Activated CD8-positive, alpha-beta memory T cell treated with anti-CD3 and anti-CD28 coated beads, Interleukin-2, amount 50 U/mL, for 24 hours (primary cell): ENCODE results near the gene SLC25A21.
"Not testable (repeated sequence)": the region's sequence is repeated elsewhere in the genome, so short reads cannot be mapped to it uniquely, and the experiment has no call there.

Source experiments
- DNase-seq: peaks from one replicate; pipeline ENCODE4 v3.0.0-alpha.2; 2020; ENCODE audit errors: extremely low read depth

Gene SLC25A21

GRCh38 chr14:36869125-36869524 lies 303.3 kb downstream of the SLC25A21 start:
- no peak for DNase-seq

- DNase-seq, result no peak
These were observed 305.5 kb downstream of the SLC25A21 start for GRCh38 chr14:36866867-36867266.

DNA sequence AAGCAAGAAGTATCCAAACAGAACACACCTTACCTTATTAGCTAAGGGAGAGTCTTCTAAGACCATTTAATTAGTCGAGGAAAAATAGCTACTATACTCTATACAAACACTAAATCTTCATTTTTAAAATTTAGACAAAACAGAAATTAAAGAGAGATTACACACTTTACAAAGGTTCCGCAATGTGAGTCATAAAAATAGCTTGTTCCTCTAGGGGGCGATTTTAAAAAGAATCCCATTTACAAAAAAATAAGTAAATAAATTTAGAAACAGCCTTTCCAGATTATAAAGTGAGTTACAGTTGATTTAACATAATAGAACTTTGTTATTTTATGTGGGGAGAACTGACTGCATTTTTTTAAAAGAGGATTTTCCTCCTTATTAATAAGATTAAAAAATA lies 309.1 kb downstream of the SLC25A21 start:
- no peak for DNase-seq

- DNase-seq, result not testable (repeated sequence)
These were observed 310.2 kb downstream of the SLC25A21 start for GRCh38 chr14:36862237-36862636.

DNA sequence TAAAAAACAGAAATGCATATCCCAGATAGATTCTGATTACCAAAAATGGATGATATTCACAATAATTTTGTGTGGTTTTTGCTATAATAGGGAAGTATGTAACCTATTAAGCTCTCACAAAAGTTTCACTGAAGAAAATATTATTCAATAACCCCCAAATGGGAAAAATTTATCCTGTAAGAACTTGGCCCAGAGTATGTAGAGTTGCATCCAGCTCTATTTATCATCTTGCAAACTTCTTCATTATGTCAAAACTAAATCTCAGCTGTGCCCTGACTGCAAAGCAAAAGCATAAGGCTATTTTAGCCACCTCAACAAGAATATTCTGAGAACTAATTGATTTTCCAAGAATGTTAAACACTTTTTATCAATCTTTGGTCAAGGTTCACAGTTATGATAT lies 311.6 kb downstream of the SLC25A21 start:
- no peak for DNase-seq

DNA sequence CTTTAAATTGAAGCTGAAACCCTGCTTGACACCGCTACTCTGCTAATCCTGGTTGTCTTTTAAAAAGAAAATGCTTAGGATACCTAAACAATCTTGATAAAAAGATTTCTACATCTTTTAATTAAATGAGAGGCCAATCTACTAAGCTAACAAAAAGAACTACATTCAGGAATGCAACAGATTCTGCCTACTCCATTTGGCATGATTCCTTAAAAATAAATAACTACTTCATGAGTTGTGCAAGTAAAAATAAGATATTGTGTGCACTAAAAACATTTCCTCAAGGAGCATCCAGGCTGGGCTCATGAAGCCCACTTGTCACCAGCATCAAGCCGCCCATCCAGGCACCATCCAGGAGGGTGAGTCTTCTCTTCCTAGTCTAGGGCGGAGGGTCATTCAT lies 313.3 kb downstream of the SLC25A21 start:
- no peak for DNase-seq

DNA sequence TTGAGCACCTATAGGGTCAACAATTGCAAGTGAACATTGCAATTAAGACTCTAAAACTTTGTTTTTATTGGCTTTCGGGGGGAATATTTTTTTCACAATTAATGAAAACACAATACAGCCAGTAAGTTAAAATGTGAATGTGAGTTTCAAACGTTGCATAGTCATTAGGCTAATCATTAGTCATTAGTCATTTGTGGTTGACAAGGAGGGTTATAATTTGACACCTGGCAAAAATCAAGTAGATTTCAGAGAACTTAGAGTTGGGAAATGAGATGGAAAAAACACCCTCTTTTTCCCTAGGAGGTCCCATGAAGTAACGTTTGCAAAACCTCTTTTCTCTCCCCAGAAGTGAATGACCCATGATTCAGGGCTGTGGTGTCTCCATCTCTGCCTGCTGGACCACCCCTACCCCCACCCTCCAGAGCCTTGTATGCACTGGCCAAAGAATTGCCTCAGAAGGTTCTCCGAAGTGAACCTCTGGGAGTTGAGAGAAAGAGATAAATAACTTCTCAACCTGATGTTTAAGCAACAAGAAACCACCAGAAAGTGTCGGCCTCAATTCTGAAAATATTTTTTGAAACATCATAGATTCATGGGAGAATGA lies 314.5 kb downstream of the SLC25A21 start:
- no peak for DNase-seq

DNA sequence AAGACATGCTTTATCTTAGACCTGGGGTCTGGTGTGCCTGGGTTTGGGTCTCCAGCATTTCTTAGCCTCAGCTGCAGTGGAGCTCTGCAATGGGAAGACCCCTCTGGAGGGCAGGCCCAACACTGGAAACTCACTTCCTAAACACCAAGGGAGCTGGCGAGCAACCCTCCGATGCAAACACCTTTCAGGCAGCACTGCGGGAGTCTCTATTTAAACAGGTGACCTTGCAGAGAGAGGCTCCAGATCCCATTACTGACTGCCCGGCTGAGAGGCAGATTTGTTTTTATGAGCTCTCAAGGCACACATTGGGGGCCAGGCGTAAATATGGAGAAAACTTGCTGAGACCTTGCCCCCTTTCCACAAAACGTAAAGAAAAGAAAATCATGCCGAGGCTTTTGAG lies 315.3 kb downstream of the SLC25A21 start:
- DNase-seq, result no peak

GRCh38 chr14:36856095-36856878 lies 316.1 kb downstream of the SLC25A21 start:
- no peak for DNase-seq

- no peak for DNase-seq
These were observed 317.0 kb downstream of the SLC25A21 start for GRCh38 chr14:36855396-36855795.

DNA sequence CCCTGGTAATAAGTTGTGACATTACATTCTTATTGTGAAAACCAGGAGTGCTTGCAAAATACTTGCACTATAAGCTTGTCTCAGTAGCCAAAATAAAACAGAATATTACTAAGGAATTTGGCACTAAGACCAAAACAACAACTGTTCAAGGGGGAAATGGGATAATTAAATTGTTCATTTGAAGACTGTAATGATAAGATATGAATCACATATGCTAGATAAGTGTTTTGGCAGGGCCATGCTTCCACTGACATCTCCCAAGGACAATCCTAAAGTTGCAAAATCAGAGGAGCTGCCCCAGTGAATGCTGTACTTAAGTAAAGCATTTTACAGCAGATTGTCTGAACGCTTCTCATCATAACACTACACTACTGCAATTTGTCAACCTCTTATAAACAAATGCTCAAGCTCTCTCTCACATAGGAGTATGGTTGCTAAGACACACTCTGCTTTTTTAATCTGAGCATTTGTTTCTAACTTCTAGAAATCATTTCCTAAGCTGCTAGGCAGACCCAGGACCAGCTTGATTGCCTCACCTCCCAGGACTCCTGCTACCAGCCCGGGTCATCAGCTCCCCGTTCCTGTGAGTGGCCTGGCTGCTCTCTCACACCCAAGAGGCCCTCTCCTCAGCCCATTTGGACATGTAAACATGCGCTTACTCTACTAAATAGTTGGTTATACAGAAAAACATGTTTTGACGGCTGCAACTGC lies 319.3 kb downstream of the SLC25A21 start:
- DNase-seq, result no peak

- DNase-seq, result no peak
These were observed 324.2 kb downstream of the SLC25A21 start for GRCh38 chr14:36848213-36848612.

- no peak for DNase-seq
These were observed 325.0 kb downstream of the SLC25A21 start for GRCh38 chr14:36847366-36847765.

DNA sequence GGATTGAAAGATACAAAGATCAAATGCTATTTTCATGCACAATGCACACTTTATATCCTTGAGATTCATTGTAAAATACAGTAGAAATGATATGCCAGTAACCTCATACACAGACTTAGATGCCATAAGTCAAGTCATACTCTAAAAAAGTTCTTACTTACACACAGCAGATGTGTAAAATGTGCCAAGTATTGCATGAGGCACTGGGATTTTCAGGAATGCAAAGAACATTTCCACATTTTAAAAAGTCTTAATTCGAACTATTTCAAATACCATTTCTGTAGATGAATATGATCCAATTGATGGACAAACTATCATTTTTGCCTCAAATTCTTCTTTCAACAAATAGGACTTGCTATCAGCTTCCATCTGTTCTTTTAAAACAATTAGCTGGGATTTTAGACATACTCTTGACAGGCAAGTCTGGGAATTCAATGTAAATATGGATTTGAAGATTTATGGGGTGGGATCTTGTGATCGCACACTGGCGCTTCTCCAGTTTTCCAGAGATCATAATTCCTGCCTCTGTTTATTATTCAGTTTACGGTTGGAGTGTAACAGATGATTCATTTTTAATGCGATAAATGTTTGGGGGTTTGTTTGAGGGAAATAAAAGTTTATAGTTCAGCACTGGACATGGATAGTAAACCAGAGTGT lies 326.9 kb downstream of the SLC25A21 start:
- DNase-seq, result no peak

DNA sequence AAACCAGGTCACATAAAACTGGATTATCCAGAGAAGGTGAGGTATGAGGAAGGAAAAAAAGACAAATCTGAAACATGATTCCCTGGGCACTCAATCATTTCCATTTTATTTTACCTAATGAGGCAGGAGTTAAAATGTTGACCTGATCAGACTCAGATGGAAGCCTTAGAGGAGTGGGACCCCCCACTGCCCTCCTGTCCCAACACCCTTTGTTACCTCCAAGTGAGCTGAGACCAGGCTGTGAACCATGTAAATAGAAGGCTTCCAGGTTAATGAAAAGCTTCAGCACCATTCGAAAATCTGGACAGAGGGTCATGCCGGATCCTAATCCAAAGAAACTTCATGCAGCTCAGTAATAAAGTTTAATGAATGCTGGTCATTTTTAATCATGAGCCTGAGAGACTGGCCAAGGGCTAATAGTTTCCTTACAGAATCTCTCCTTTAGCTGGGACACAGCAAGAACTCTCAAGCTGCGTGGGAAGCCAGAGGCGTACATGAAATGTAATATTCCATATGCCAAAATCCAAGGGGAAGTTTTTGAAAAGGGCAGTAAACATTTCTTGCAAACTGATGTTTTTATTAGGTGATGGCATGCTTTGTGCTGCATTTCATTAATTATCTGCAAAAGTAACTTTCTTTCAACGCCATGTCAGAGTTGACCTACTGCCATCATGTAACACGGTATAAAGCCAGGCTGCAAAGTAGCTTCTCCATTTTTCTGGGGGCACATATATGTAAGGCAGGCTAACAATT lies 327.8 kb downstream of the SLC25A21 start:
- no peak for DNase-seq

DNA sequence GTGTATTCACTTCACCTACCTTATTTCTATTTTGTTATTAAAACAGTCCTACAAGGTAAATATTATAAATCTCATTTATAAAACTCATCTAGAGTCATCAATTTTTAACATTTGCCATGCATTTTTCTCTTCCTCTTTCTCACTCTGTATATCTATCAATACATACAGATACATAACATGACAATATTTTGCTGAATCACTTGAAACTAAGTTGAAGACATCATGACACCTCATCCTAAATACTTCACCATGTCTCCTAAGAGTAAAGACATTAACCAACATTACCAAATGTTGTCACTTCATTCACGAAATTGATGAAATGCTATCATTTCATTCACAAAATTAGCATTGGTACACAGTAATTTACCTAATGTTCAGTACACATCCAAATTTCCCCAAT lies 329.0 kb downstream of the SLC25A21 start:
- no peak for DNase-seq

DNA sequence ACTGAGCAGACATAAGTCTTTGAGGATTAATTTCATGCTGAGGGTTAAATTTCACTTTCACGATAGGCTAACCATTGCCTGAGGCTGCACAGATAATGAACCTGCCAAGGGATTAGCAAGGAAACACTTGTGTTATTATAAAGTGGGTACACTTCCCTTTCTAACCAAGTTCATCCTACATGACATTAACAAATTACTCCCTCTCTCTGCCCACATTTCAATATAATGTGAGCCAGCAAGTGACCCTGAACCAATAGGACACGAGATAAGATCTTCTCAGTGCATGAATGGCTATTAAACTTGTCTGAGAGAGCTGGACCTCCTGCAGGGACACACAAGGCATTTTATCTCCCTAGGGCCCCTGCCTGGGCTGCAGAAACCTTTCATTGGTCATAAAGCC lies 337.3 kb downstream of the SLC25A21 start:
- DNase-seq, result no peak

DNA sequence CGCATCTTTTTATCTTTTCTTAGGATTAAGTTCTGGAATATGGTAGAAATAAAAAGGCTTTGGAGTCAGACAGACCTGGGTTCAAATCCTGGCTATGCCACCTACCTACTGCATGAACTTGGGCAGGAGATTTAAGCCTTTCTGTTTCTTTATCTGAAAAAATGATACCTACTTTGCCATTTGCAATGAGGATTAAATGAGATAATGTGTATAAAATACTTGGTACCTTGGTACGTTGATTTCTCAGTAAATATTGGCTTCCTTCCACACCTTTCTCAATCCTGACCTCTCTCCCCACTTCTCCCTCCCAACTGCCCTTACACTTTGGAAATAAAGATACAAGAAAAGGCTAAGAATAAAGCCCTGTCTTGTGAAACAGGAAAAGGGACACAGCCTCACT lies 338.1 kb downstream of the SLC25A21 start:
- DNase-seq, result no peak

DNA sequence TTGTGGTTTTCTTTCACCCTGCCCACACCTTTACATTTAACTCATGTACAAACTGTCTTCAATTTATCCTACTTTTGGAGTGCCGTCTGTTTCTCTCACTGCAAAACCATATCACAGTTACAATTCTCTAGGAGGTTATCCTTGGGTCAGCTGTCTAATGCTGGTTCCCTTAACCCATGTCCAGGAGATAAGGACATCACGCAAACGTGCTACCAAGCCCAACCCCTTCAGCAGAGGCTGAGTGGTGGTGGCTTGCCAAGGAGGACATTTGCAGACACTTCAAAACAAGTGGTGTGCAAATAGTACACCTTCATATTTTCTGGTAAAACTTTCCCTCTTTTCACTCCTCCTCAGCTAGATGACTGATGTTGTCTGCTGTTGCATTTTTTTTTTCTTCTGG lies 342.9 kb downstream of the SLC25A21 start:
- DNase-seq, result no peak

- no peak for DNase-seq
These were observed 344.5 kb downstream of the SLC25A21 start for GRCh38 chr14:36827861-36828260.

DNA sequence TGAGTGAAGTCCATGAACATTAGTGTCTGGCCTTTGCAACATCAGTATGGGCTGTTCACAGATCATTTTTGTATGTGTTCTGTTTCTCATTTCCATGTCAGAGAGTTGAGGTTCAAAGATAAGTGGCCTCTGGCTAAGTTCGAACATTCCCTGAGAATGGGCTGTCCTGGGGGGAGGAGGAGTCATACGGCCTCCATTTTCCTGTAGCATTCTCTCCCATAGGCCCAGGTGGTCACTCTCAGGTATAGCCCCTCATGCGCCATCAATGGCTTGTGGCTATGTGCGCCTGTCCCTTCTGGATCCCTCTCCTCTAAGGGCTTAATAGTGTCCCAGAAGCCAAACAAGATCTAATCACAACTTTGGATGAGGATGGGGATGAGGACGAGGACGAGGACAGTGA lies 345.8 kb downstream of the SLC25A21 start:
- no peak for DNase-seq

GRCh38 chr14:36824854-36825253 lies 347.6 kb downstream of the SLC25A21 start:
- no peak for DNase-seq
